ENCODE results near the gene CHN2. TPM values are rescaled to one million over a fixed set of nuclear protein-coding genes. Genes with fewer than 3 reads are reported as not detected.

The CHN2 gene
- total RNA-seq, 1 experiment from 2014 or later: 18.8 TPM

DNA sequence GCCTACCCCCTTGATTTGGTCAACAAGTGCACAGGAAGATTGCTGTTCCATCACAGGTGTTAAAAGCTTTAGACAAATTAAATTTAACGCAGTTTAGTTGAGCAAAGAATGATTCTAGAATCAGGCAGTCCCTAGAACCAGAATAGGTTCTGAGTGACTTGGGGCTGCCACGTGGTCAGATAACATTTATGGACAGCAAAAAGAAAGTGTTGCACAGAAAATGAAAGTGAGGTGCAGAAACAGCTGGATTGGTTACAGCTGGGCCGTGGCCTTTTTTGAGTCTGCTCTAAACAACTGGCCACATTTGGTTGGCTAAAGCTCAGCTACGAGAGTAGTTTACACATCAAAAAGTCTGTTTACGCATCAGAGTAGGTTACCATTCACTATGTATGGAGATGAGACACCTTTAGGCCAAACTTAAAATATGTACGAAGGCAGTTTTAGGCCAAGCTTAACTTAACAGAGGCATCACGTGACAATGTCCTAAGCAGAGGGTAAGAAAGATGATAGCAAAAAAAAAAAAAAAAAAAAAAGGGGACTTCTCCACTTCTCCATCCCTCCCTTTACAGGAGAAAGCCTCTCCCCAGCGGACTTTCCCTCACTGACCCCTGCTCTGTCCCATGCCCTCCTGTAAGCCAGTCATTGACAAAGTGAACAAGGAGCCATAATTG lies 235.8 kb downstream of the CHN2 start:
- Mint-ChIP-seq H3K9me3 (ENCODE audit: unreplicated experiment) (no peaks in the 10 kb centered on the region), H3K27me3 (ENCODE audit: insufficient read depth, unreplicated experiment) (no peaks in the 10 kb centered on the region), H3K36me3 (ENCODE audit: insufficient read depth, unreplicated experiment) (no peaks in the 10 kb centered on the region), H3K27ac (ENCODE audit: unreplicated experiment) (no peak overlapping the region), H3K4me1 (ENCODE audit: low read depth, unreplicated experiment) (peaks cover 15% of the 10 kb centered on the region), H3K4me3 (ENCODE audit: unreplicated experiment) (no peak overlapping the region)
- TF ChIP-seq, protein P1, sequence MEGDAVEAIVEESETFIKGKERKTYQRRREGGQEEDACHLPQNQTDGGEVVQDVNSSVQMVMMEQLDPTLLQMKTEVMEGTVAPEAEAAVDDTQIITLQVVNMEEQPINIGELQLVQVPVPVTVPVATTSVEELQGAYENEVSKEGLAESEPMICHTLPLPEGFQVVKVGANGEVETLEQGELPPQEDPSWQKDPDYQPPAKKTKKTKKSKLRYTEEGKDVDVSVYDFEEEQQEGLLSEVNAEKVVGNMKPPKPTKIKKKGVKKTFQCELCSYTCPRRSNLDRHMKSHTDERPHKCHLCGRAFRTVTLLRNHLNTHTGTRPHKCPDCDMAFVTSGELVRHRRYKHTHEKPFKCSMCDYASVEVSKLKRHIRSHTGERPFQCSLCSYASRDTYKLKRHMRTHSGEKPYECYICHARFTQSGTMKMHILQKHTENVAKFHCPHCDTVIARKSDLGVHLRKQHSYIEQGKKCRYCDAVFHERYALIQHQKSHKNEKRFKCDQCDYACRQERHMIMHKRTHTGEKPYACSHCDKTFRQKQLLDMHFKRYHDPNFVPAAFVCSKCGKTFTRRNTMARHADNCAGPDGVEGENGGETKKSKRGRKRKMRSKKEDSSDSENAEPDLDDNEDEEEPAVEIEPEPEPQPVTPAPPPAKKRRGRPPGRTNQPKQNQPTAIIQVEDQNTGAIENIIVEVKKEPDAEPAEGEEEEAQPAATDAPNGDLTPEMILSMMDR (IDR thresholded peaks at IDR 0.05; ENCODE audit: insufficient read depth in 1 of 2, low read depth in 1 of 2, low read length in 1 of 2, severe bottlenecking in 1 of 2, unreplicated experiment in 1 of 2): no peak
- no TSS peak for BruUV-seq (replicated peaks)
- no peaks in the 10 kb centered on the region for H3K27me3 ChIP-seq (replicated peaks; ENCODE audit: control insufficient read depth, insufficient read depth, low read length)
- no peak for DNase-seq
- CTCF ChIA-PET: no interaction called here
- intact Hi-C loops (cut with micrococcal nuclease; ENCODE audit: unreplicated experiment): no loop called here
- H3K36me3 ChIP-seq (ENCODE audit: control insufficient read depth, insufficient read depth, low read length): no peaks in the 10 kb centered on the region
- H3K4me1 ChIP-seq: peaks cover 14% of the 10 kb centered on the region
- H3K4me3 ChIP-seq (ENCODE audit: low read depth, low read length): no peak overlapping the region
- H3K9me3 ChIP-seq: no peaks in the 10 kb centered on the region
- POLR2A ChIA-PET: no interaction called here

DNA sequence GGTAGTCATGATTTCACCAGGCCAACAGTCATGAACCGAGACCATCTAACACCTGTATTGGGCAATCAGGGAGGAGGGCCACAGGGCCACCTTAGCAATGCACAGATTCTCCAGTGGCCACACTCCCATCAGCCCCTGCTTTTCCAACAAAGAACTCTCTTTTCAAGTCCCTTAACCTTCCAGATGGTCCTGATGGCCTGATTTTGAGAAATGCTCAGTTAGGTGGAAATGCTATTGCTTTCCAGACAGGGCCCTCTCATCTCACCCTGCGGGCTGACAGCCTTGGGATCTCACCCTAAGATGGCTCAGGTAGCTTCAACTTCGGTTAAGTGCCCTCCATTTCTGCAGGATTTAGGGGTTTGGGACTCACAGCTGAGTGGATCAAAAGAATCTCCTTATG lies 237.1 kb downstream of the CHN2 start:
- Histone ChIP-seq H3K4me3 (ENCODE audit: low read depth, low read length) (no peak overlapping the region), H3K36me3 (ENCODE audit: control insufficient read depth, insufficient read depth, low read length) (no peaks in the 10 kb centered on the region), H3K4me1 (peaks cover 8% of the 10 kb centered on the region), H3K27me3 (replicated peaks; ENCODE audit: control insufficient read depth, insufficient read depth, low read length) (no peaks in the 10 kb centered on the region), H3K9me3 (no peaks in the 10 kb centered on the region)
- Mint-ChIP-seq H3K36me3 (ENCODE audit: insufficient read depth, unreplicated experiment) (no peaks in the 10 kb centered on the region), H3K27me3 (ENCODE audit: insufficient read depth, unreplicated experiment) (no peaks in the 10 kb centered on the region), H3K4me3 (ENCODE audit: unreplicated experiment) (no peak overlapping the region), H3K4me1 (ENCODE audit: low read depth, unreplicated experiment) (peaks cover 15% of the 10 kb centered on the region), H3K27ac (ENCODE audit: unreplicated experiment) (no peak overlapping the region), H3K9me3 (ENCODE audit: unreplicated experiment) (no peaks in the 10 kb centered on the region)
- ChIA-PET CTCF (no interaction called here), POLR2A (no interaction called here)
- no TSS peak for BruUV-seq (replicated peaks)
- intact Hi-C loops (cut with micrococcal nuclease; ENCODE audit: unreplicated experiment): no loop called here
- no peak for DNase-seq
- TF ChIP-seq, protein P1 (IDR thresholded peaks at IDR 0.05; ENCODE audit: insufficient read depth in 1 of 2, low read depth in 1 of 2, low read length in 1 of 2, severe bottlenecking in 1 of 2, unreplicated experiment in 1 of 2): no peak

DNA sequence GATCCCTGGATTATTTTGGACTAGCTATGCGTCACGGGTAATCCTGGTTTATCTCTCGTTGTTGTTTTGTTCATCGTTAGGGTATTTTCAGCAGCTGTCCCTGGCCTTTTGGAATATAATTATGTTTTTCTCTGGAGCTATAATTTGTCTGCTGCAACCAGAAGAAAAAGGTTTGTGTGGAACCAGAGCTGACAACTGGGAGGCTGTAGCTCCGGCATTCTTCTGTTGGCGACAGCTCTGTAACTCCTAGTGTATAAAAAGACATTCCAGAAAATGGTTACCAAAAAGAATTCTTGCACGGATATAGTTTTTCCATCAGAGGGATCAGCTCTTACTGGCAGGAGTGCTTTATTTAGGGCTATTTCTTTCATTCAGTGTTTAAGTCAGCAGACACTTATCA lies 238.1 kb downstream of the CHN2 start:
- Histone ChIP-seq H3K4me3 (ENCODE audit: low read depth, low read length) (no peak overlapping the region), H3K27me3 (replicated peaks; ENCODE audit: control insufficient read depth, insufficient read depth, low read length) (no peaks in the 10 kb centered on the region), H3K36me3 (ENCODE audit: control insufficient read depth, insufficient read depth, low read length) (no peaks in the 10 kb centered on the region), H3K4me1 (peaks cover 8% of the 10 kb centered on the region), H3K9me3 (no peaks in the 10 kb centered on the region)
- Mint-ChIP-seq H3K4me3 (ENCODE audit: unreplicated experiment) (no peak overlapping the region), H3K9me3 (ENCODE audit: unreplicated experiment) (no peaks in the 10 kb centered on the region), H3K27me3 (ENCODE audit: insufficient read depth, unreplicated experiment) (no peaks in the 10 kb centered on the region), H3K36me3 (ENCODE audit: insufficient read depth, unreplicated experiment) (no peaks in the 10 kb centered on the region), H3K4me1 (ENCODE audit: low read depth, unreplicated experiment) (peaks cover 15% of the 10 kb centered on the region), H3K27ac (ENCODE audit: unreplicated experiment) (no peak overlapping the region)
- DNase-seq: no peak
- no TSS peak for BruUV-seq (replicated peaks)
- POLR2A ChIA-PET: no interaction called here
- CTCF ChIA-PET: no interaction called here
- TF ChIP-seq, protein P1 (IDR thresholded peaks at IDR 0.05; ENCODE audit: insufficient read depth in 1 of 2, low read depth in 1 of 2, low read length in 1 of 2, severe bottlenecking in 1 of 2, unreplicated experiment in 1 of 2): no peak
- intact Hi-C loops (cut with micrococcal nuclease; ENCODE audit: unreplicated experiment): no loop called here

Measured in Caco-2 (cell line).